K562 (cell line): ENCODE results near the gene SLC25A26. TPM values are rescaled to one million over a fixed set of nuclear protein-coding genes. Genes with fewer than 3 reads are reported as not detected.

Experiments
- ATAC-seq: fragments of 200-7000 bp; cut with Tn5 transposase; 3 replicates; pipeline ENCODE4 v1.9.1; 2020; ENCODE audit warnings: moderate library complexity
- BruUV-seq: library from RNA; stranded (reverse); fragments of 400-500 nt; replicated peaks from 2 replicates; lab custom pipeline; 2021; lab: Mats Ljungman, UMichigan
- CTCF ChIA-PET: fragments of 300-600 bp; formaldehyde crosslinking; extraction: SDS; loops from one replicate; lab custom pipeline; 2021; ENCODE audit warnings: low intra/inter-chr PET ratio; lab: Yijun Ruan, JAX
- POLR2A ChIA-PET: fragments of 300-600, 350-650 bp; sonication (Branson Sonifier 250); formaldehyde crosslinking; extraction: SDS; loops from one replicate; lab custom pipeline; 2021; ENCODE audit warnings: antibody characterized with exemption, inconsistent platforms; lab: Yijun Ruan, JAX
- DNase-seq, 4 experiments: peaks; one replicate each; pipeline versions ENCODE4 v3.0.0 to v3.0.0-alpha.2; 2011 to 2018; ENCODE audit warnings: low spot score in 3 of 4, mixed read lengths in 3 of 4; ENCODE audit errors: extremely low read depth in 1 of 4
- FAIRE-seq: peaks from 2 replicates; lab custom pipeline; 2011; peaks lifted over from hg19 to GRCh38; lab: Jason Lieb, UNC
- H2AFZ ChIP-seq: 2 replicates; pipeline ENCODE4 v1.6.0; 2011; ENCODE audit warnings: low read depth, low read length, control low read depth, inconsistent platforms
- H3K27ac ChIP-seq: fragments of 200-600 bp; 3 replicates; pipeline ENCODE4 v1.8.0; 2011; ENCODE audit warnings: low read depth, mild to moderate bottlenecking, control low read depth, inconsistent platforms, low read length, moderate library complexity, mixed read lengths; ENCODE audit errors: extremely low read depth
- H3K27me3 ChIP-seq, 2 experiments: fragments of 300-600 bp in 1 of 2; 2 replicates in 1 of 2; 3 replicates in 1 of 2; pipeline versions ENCODE4 v1.6.0 to v1.8.0; 2011; ENCODE audit warnings: inconsistent platforms in 2 of 2, low read length in 2 of 2, mild to moderate bottlenecking in 1 of 2, mixed read lengths in 1 of 2, moderate library complexity in 1 of 2; ENCODE audit not compliant: control insufficient read depth in 2 of 2, insufficient read depth in 2 of 2
- H3K36me3 ChIP-seq: fragments of 300-600 bp; 3 replicates; pipeline ENCODE4 v1.8.0; 2011; ENCODE audit warnings: mild to moderate bottlenecking, low read length, inconsistent platforms; ENCODE audit not compliant: control insufficient read depth, insufficient read depth
- H3K4me1 ChIP-seq, 2 experiments: fragments of 200-600 bp in 1 of 2; replicated peaks in 1 of 2; 2 replicates in 1 of 2; 3 replicates in 1 of 2; pipeline versions ENCODE4 v1.5.1 to v1.8.0; 2011; ENCODE audit warnings: inconsistent platforms in 2 of 2, low read length in 2 of 2, mild to moderate bottlenecking in 1 of 2, mixed read lengths in 1 of 2, moderate library complexity in 1 of 2; ENCODE audit not compliant: control insufficient read depth in 2 of 2, insufficient read depth in 2 of 2
- H3K4me2 ChIP-seq: 2 replicates; pipeline ENCODE4 v1.6.1; 2011; ENCODE audit warnings: low read length, control low read depth, inconsistent platforms, mixed read lengths; ENCODE audit not compliant: insufficient read depth
- H3K4me3 ChIP-seq: fragments of 200-600 bp; sonication (generic), shearing (Covaris generic); 2 replicates; pipeline ENCODE4 v1.5.1; 2016; ENCODE audit warnings: control low read depth, inconsistent platforms
- H3K79me2 ChIP-seq: fragments of 200-600 bp; 3 replicates; pipeline ENCODE4 v1.8.0; 2011; ENCODE audit warnings: low read length, inconsistent platforms; ENCODE audit not compliant: control insufficient read depth, insufficient read depth
- H3K9ac ChIP-seq, 2 experiments: 2 replicates each; pipeline versions ENCODE4 v1.6.0 to v1.6.1; 2011; ENCODE audit warnings: low read depth in 2 of 2, low read length in 2 of 2, control low read depth in 1 of 2, inconsistent platforms in 1 of 2, mild to moderate bottlenecking in 1 of 2, mixed read lengths in 1 of 2; ENCODE audit not compliant: insufficient read depth in 1 of 2
- H3K9me1 ChIP-seq: one replicate; pipeline ENCODE4 v1.6.0; 2011; ENCODE audit warnings: inconsistent platforms, mild to moderate bottlenecking, low read length, moderate library complexity; ENCODE audit not compliant: control insufficient read depth, insufficient read depth
- H3K9me3 ChIP-seq: replicated peaks from 2 replicates; pipeline ENCODE4 v1.5.1; 2011; ENCODE audit warnings: low read depth, low read length, inconsistent platforms; ENCODE audit not compliant: control insufficient read depth, insufficient read depth
- H4K20me1 ChIP-seq: replicated peaks from 2 replicates; pipeline ENCODE4 v1.6.1; 2011; ENCODE audit warnings: low read length, inconsistent platforms, mixed read lengths; ENCODE audit not compliant: control insufficient read depth, insufficient read depth
- BRD9 ChIP-seq: fragments of 450-650 bp; IDR thresholded peaks from 2 replicates; pipeline ENCODE4 v1.6.1; 2018; ENCODE audit warnings: low read depth; ENCODE audit not compliant: partially characterized antibody
- CBX8 ChIP-seq: fragments of 200-600 bp; sonication (generic); IDR thresholded peaks from 2 replicates; pipeline ENCODE4 v1.6.1; 2012; ENCODE audit warnings: borderline replicate concordance, mixed run types, low read depth, mild to moderate bottlenecking, moderate library complexity, mixed read lengths, low read length, control low read depth, inconsistent platforms; ENCODE audit not compliant: poor library complexity, severe bottlenecking; ENCODE audit errors: extremely low read depth
- CCNT2 ChIP-seq: IDR thresholded peaks from 2 replicates; pipeline ENCODE4 v1.6.1; 2011; ENCODE audit warnings: borderline replicate concordance, low read depth, mild to moderate bottlenecking, moderate library complexity, mixed read lengths, low read length; ENCODE audit not compliant: insufficient read length; ENCODE audit errors: extremely low read depth
- CHD2 ChIP-seq: IDR thresholded peaks from 2 replicates; pipeline ENCODE4 v1.6.1; 2011; ENCODE audit warnings: low read depth, low read length
- CSDE1 ChIP-seq, 2 experiments: fragments of 450-650 bp; IDR thresholded peaks; 2 replicates each; pipeline ENCODE4 v1.6.1; 2016; ENCODE audit warnings: mild to moderate bottlenecking in 1 of 2
- GTF2F1 ChIP-seq: IDR thresholded peaks from 2 replicates; pipeline ENCODE4 v1.6.1; 2011; ENCODE audit warnings: low read depth, low read length, improper control_type of control experiment
- HNRNPH1 ChIP-seq: fragments of 200-400 bp; formaldehyde crosslinking; optimal IDR thresholded peaks from 2 replicates; pipeline ENCODE3; 2017; ENCODE audit warnings: low read depth, mild to moderate bottlenecking, low read length, moderate library complexity
- HNRNPUL1 ChIP-seq: fragments of 200-400 bp; formaldehyde crosslinking; IDR thresholded peaks from 2 replicates; pipeline ENCODE4 v1.6.1; 2017; ENCODE audit warnings: low read length
- MTA1 ChIP-seq: fragments of 450-650 bp; IDR thresholded peaks from 2 replicates; pipeline ENCODE4 v1.6.1; 2017; ENCODE audit warnings: borderline replicate concordance
- NBN ChIP-seq: fragments of 450-650 bp; IDR thresholded peaks from 2 replicates; pipeline ENCODE4 v1.6.1; 2016; ENCODE audit warnings: low read depth, mild to moderate bottlenecking
- RBM39 ChIP-seq: fragments of 200-400 bp; formaldehyde crosslinking; optimal IDR thresholded peaks from 2 replicates; pipeline ENCODE3; 2018; ENCODE audit warnings: low read depth, low read length
- SIRT6 ChIP-seq: IDR thresholded peaks from one replicate; pipeline ENCODE4 v1.6.1; 2012; ENCODE audit warnings: low read depth, mild to moderate bottlenecking, control low read depth, inconsistent platforms, low read length, moderate library complexity
- SMARCB1 ChIP-seq: IDR thresholded peaks from 2 replicates; pipeline ENCODE4 v1.6.1; 2011; ENCODE audit warnings: improper control_type of control experiment, low read depth; ENCODE audit not compliant: insufficient read length
- SP1 ChIP-seq: sonication (generic); formaldehyde crosslinking; IDR thresholded peaks from 2 replicates; pipeline ENCODE4 v1.8.1; 2022; ENCODE audit warnings: mild to moderate bottlenecking, missing genetic modification reagents
- SP2 ChIP-seq: IDR thresholded peaks from 2 replicates; pipeline ENCODE4 v1.6.1; 2011; ENCODE audit warnings: mild to moderate bottlenecking, low read depth, low read length, moderate library complexity; ENCODE audit not compliant: poor library complexity, severe bottlenecking; ENCODE audit errors: extremely low read depth
- SREBF2 ChIP-seq: sonication (generic); formaldehyde crosslinking; IDR thresholded peaks from 2 replicates; pipeline ENCODE4 v1.4.0; 2020; ENCODE audit warnings: mild to moderate bottlenecking, missing genetic modification reagents
- TGIF2 ChIP-seq: sonication (generic); formaldehyde crosslinking; IDR thresholded peaks from 2 replicates; pipeline ENCODE4 v1.8.1; 2022; ENCODE audit warnings: mild to moderate bottlenecking, missing genetic modification reagents, moderate library complexity
- ZBED1 ChIP-seq: IDR thresholded peaks from 2 replicates; pipeline ENCODE4 v1.6.1; 2014
- ZNF140 ChIP-seq: fragments of 250-450 bp; sonication (Bioruptor Pico); IDR thresholded peaks from 2 replicates; pipeline ENCODE4 v1.8.0; 2021; ENCODE audit warnings: moderate library complexity, mild to moderate bottlenecking, inconsistent platforms
- WGBS: fragments of 100-300 bp; shearing (Covaris generic); methylation state at CpG from one replicate; pipeline ENCODE4 v1.1.6; 2016; ENCODE audit warnings: low coverage, mixed read lengths; ENCODE audit not compliant: insufficient coverage; ENCODE audit errors: missing lambda C conversion rate; 5-methylcytosine and 5-hydroxymethylcytosine counted together
- in situ Hi-C: fragments of 300-500 bp; cut with MboI; formaldehyde crosslinking; loops from 4 replicates; pipeline ENCODE4 v1.15.0; 2018; ENCODE audit warnings: inconsistent platforms, mixed read lengths
- intact Hi-C: fragments of 100-400 bp; cut with micrococcal nuclease; formaldehyde crosslinking; loops from 2 replicates; pipeline ENCODE4 v1.14.2; 2022
- polyA plus RNA-seq, 8 experiments: library from polyadenylated mRNA; depleted of rRNA in 4 of 8; stranded (reverse) in 5 of 8; unstranded in 3 of 8; fragments of >200 nt; fragmentation: Nextera tagmentation in 2 of 8; fragmentation: Illumina TruSeq in 1 of 8; extraction: Ambion mirVana in 2 of 8; extraction: Trizol in 1 of 8; gene quantifications; 2 replicates each; pipeline versions ENCODE4 v1.2.1 to v1.2.3, GENCODE V29; 2011 to 2014; ENCODE audit warnings: inconsistent platforms in 1 of 8, missing spikeins in 1 of 8
- total RNA-seq, 7 experiments: library from RNA; depleted of rRNA in 6 of 7; stranded (reverse); fragments of >200 nt in 6 of 7; fragmentation: Illumina TruSeq in 2 of 7; extraction: Trizol in 2 of 7; gene quantifications; 2 replicates each; pipeline versions ENCODE4 v1.2.1 to v1.2.3, GENCODE V29; 2011 to 2021; ENCODE audit warnings: low replicate concordance in 1 of 7

SLC25A26 gene
- total and polyA plus RNA-seq, 9 of the 15 experiments (the other 6 are each of a cell fraction or from before 2014, with no cell fraction given): 7.2 to 29.1 (median 12.6) TPM

GRCh38 chr3:66220066-66220465 is 735 bp upstream of the SLC25A26 start:
- in situ Hi-C loops (no loop called here), intact Hi-C loops (no loop called here)
- DNase-seq (no peak), ATAC-seq (no peak), FAIRE-seq (no peak)
- BruUV-seq: no TSS peak
- ChIA-PET POLR2A (no interaction called here), CTCF (no interaction called here)
- peaks cover 11% of the 10 kb centered on the region for H3K79me2 ChIP-seq
- H3K4me3 ChIP-seq: no peak overlapping the region
- H3K9ac ChIP-seq: no peak overlapping the region
- H4K20me1 ChIP-seq: no peaks in the 10 kb centered on the region
- no peak overlapping the region for H3K4me2 ChIP-seq
- no peak overlapping the region for H2AFZ ChIP-seq
- TF ChIP-seq SREBF2 (no peak), ZNF140 (CRISPR knock-in tag) (no peak), GTF2F1 (no peak), SP1 (CRISPR knock-in tag) (no peak), ZBED1 (no peak), NBN (no peak), CSDE1 (IDR thresholded peaks at IDR 0.05) (no peak)
- no peaks in the 10 kb centered on the region for H3K9me3 ChIP-seq
- 6% methylated on average over 5 of the region's 5 CpGs for WGBS
- H3K27ac ChIP-seq: no peak overlapping the region
- peaks cover 2 to 8% of the 10 kb centered on the region in 2 experiments; a peak in 2 of 5 replicates for H3K27me3 ChIP-seq
- H3K4me1 ChIP-seq: peaks cover 0 to 4% of the 10 kb centered on the region in 2 experiments; a peak in 2 of 5 replicates
- 0 out of 3 replicates have a peak, but pooled peaks cover 5% of the 10 kb centered on the region for H3K36me3 ChIP-seq
- H3K9me1 ChIP-seq: no peaks in the 10 kb centered on the region

- intact Hi-C loops (no loop called here), in situ Hi-C loops (no loop called here)
- peaks cover 11% of the 10 kb centered on the region for H3K79me2 ChIP-seq
- H3K36me3 ChIP-seq: 0 out of 3 replicates have a peak, but pooled peaks cover 5% of the 10 kb centered on the region
- H3K9me1 ChIP-seq: no peaks in the 10 kb centered on the region
- no peak overlapping the region for H3K9ac ChIP-seq
- H3K4me1 ChIP-seq: peaks cover 0 to 4% of the 10 kb centered on the region in 2 experiments; a peak in 2 of 5 replicates
- H2AFZ ChIP-seq: no peak overlapping the region
- POLR2A ChIA-PET: no interaction called here
- no peaks in the 10 kb centered on the region for H4K20me1 ChIP-seq
- no peak overlapping the region for H3K4me3 ChIP-seq
- no peak for ATAC-seq
- no peak for FAIRE-seq
- no TSS peak for BruUV-seq
- peaks cover under 1 to 3% of the 10 kb centered on the region in 2 experiments; a peak in 1 of 5 replicates for H3K27me3 ChIP-seq
- H3K4me2 ChIP-seq: no peak overlapping the region
- no peak overlapping the region for H3K27ac ChIP-seq
- H3K9me3 ChIP-seq: no peaks in the 10 kb centered on the region
- WGBS: 100% methylated on average over 1 of the region's 1 CpG
- DNase-seq: no peak
- CTCF ChIA-PET: no interaction called here
- TF ChIP-seq CBX8 (no peak), BRD9 (no peak), HNRNPUL1 (no peak), RBM39 (no peak), CCNT2 (no peak), SMARCB1 (no peak), TGIF2 (CRISPR knock-in tag) (no peak), HNRNPH1 (no peak), SIRT6 (no peak), SP2 (no peak), CHD2 (no peak), MTA1 (no peak)
Measured at GRCh38 chr3:66224220-66224619, 3.4 kb downstream of the SLC25A26 start.
